Skeletal muscle tissue (tissue), 4 donors: ENCODE measurements around the gene LRRC56. TPM values are rescaled to one million over a fixed set of nuclear protein-coding genes. Genes with fewer than 3 reads are reported as not detected.

Source experiments
- H3K27ac ChIP-seq: one replicate; pipeline ENCODE4 v1.7.0; 2013; ENCODE audit warnings: mild to moderate bottlenecking, low read depth, low read length, inconsistent platforms
- H3K27me3 ChIP-seq, 3 donors: one replicate each; pipeline ENCODE4 v1.7.0; 2013; ENCODE audit warnings: low read length in 3 of 3; ENCODE audit not compliant: control insufficient read depth in 3 of 3, insufficient read depth in 3 of 3
- H3K36me3 ChIP-seq, 3 donors: one replicate each; pipeline ENCODE4 v1.7.0; 2013; ENCODE audit warnings: low read length in 3 of 3; ENCODE audit not compliant: control insufficient read depth in 3 of 3, insufficient read depth in 3 of 3
- H3K4me1 ChIP-seq, 3 donors: one replicate each; pipeline ENCODE4 v1.7.0; 2013; ENCODE audit warnings: low read length in 3 of 3, mild to moderate bottlenecking in 3 of 3; ENCODE audit not compliant: control insufficient read depth in 3 of 3, insufficient read depth in 3 of 3
- H3K4me3 ChIP-seq, 3 donors: one replicate each; pipeline ENCODE4 v1.7.0; 2013; ENCODE audit warnings: low read length in 3 of 3
- H3K9ac ChIP-seq, 3 donors: one replicate each; pipeline ENCODE4 v1.7.0; 2013; ENCODE audit warnings: low read length in 3 of 3, mild to moderate bottlenecking in 3 of 3, moderate library complexity in 2 of 3, low read depth in 1 of 3
- H3K9me3 ChIP-seq, 3 donors: one replicate each; pipeline ENCODE4 v1.7.0; 2013; ENCODE audit warnings: low read length in 3 of 3; ENCODE audit not compliant: control insufficient read depth in 3 of 3
- total RNA-seq: library from RNA; depleted of rRNA; stranded (reverse); fragments of >200 nt; gene quantifications from one replicate; pipeline ENCODE4 v1.2.3, GENCODE V29; 2014
- donor health status: Osteomylitis.

LRRC56 gene
- total RNA-seq, 1 donor from 2014 or later: under 0.01 TPM

DNA sequence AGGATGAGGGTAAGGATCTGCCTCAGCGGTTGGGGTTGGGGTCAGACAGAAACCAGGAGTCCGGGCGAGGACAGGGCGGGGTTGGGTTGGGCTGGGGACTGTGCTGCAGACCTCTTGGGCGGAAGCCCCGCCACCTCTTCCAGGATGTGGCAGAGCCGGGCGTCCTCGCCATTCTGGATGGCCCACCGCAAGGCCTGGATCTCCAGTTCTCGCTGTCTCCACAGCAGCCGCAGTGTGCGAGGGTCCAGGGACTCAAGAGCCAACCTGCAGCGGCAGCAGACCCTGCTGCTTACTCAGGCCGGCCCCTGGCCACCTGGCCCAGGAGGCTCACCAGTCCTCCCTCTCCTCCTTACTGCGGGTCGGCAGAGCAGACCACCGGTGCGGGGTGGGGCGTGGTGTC lies 21.2 kb downstream of the LRRC56 start:
- H3K4me1 ChIP-seq: peaks cover 12 to 23% (median 17%) of the 10 kb centered on the region in 3 donors
- H3K27me3 ChIP-seq: peaks cover 34 to 51% (median 49%) of the 10 kb centered on the region in 3 donors
- no peak overlapping the region for H3K4me3 ChIP-seq
- H3K27ac ChIP-seq: no peak overlapping the region
- H3K36me3 ChIP-seq: no peaks in the 10 kb centered on the region
- no peak overlapping the region for H3K9ac ChIP-seq
- no peaks in the 10 kb centered on the region for H3K9me3 ChIP-seq

DNA sequence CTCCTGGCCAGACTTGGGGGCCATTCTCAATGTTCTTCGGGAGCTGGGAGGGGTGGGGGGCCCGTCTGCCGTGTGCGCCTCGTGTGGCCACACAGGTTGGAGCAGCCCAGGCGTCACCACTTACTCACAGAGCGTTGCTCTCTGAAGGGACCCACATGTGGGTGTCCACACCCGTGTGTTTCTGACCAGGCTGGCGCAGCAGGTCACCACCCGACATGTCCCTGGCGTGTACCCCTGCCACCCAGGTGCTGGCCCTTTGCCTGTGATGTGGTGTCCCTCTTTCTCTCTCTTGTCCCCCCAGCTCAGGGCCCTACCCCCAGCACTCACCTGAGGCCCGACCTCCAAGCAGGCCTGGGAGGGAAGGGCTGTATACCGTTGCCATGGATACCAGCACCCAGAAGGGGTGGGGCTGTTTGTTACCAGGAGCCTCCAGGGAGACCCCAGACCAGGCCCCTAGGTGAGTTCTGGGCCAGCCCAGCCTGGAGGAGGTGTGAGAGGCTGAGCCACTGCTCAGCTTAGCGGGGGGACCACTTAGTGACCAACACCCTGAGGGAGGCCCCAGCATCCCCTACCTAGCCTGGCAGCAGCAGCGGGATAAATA lies 21.8 kb downstream of the LRRC56 start:
- H3K9ac ChIP-seq: no peak overlapping the region
- H3K27me3 ChIP-seq: peaks cover 28 to 45% (median 43%) of the 10 kb centered on the region in 3 donors
- no peak overlapping the region for H3K27ac ChIP-seq
- H3K4me1 ChIP-seq: peaks cover 12 to 23% (median 17%) of the 10 kb centered on the region in 3 donors
- no peak overlapping the region for H3K4me3 ChIP-seq
- H3K9me3 ChIP-seq: no peaks in the 10 kb centered on the region
- no peaks in the 10 kb centered on the region for H3K36me3 ChIP-seq

DNA sequence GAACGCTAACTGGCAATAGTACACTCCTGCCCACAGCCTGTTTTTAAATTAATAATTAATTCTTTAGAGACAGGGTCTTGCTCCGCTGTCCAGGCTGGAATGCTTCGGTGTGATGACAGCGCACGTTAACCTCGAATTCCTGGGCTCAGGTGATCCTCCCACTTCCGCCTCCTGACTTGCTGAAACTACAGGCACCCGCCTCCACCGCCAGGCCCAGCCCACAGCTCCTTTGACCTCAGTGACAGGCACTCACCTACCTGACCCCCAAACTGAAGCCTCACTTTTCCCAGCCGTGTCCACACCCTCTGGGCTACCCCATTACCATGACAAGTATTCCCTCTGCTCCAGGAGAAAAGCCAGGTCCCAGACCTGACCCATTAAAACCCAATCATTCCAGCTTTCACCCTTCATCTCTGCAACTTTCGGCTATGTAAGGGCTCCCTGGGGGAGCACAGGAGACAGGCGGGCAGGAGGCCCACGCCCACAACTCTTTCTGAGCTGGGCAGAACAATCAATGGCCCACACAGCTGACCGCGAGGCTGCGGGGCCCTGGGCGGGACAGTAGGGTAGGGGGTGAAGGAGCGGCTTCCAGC lies 22.5 kb downstream of the LRRC56 start:
- peak overlapping the region in 2 of 3 donors; percentile 51 to 73 for H3K9ac ChIP-seq
- H3K36me3 ChIP-seq: no peaks in the 10 kb centered on the region
- H3K9me3 ChIP-seq: no peaks in the 10 kb centered on the region
- H3K27ac ChIP-seq: no peak overlapping the region
- H3K4me1 ChIP-seq: peaks cover 12 to 17% (median 13%) of the 10 kb centered on the region in 3 donors
- H3K4me3 ChIP-seq: peak overlapping the region in 1 of 3 donors; percentile 71
- H3K27me3 ChIP-seq: peaks cover 22 to 38% (median 36%) of the 10 kb centered on the region in 3 donors

DNA sequence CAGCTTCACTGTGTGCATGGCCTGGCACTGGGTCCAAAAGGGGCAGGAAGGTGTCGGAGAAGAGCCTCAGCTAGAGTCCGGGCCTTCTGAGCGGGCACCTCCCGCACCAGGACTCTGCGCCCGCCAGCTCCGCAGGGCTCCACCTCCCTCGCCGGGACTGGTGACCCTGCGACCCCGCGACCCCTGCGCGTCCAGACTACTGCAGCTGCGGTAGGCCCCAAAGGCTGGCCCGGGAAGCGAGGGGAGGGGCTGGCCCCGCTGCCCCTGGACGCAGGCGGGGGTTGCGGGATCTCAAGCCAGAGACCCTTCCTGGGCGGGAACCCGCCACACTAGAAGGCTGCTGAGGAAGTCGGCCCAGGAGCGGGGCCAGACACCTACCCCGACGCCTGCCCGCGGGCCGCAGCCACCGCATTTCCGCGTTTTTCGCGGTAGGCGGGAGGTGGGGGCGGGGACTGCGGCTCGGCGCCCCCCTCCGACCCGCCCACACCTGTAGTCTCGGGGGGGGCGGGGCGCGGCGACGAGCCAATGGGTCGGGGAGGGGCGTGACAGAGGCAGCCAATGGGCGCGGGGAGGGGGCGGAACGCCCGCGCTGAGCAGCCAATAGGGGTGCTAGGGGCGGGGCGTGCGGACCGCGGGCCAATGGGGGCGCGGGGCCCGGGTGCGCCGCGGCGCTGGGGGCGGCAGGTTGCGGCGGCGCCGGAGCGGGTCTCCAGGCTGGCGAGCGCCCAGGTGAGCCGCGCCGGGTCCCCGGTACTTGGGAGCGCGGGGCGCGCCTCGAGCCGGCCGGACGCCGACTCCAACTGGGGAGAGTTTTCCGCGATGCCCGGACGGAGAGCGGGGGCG lies 23.2 kb downstream of the LRRC56 start, which contains the start of the genes LMNTD2 and RASSF7:
Gene LMNTD2, minus strand, starts transcription at position 434 of the 843 bp plus-strand sequence. Its CDS starts 22 bp downstream, at position 412.
Gene RASSF7, plus strand, starts transcription at position 666 of the 843 bp plus-strand sequence. CDS start 799 bp downstream, outside the sequence.
- Histone ChIP-seq H3K36me3 (no peaks in the 10 kb centered on the region), H3K27ac (no peak within 1 kb of the TSS), H3K9me3 (no peaks in the 10 kb centered on the region), H3K4me1 (peaks cover 11 to 17% (median 12%) of the 10 kb centered on the region in 3 donors), H3K4me3 (peak within 1 kb of the TSS; percentile 56 to 73 (median 71)), H3K27me3 (peaks cover 19 to 35% (median 33%) of the 10 kb centered on the region in 3 donors), H3K9ac (peak within 1 kb of the TSS in 2 of 3 donors; percentile 53 to 74)

GRCh38 chr11:561148-562003 lies 24.0 kb downstream of the LRRC56 start:
- Histone ChIP-seq H3K27me3 (peaks cover 15 to 32% (median 24%) of the 10 kb centered on the region in 3 donors), H3K4me3 (peak overlapping the region; percentile 56 to 73 (median 69)), H3K9ac (peak overlapping the region in 2 of 3 donors; percentile 53 to 74)

GRCh38 chr11:562046-562645 lies 24.8 kb downstream of the LRRC56 start:
- H3K27me3 ChIP-seq: peaks cover 8 to 25% (median 17%) of the 10 kb centered on the region in 3 donors
- no peaks in the 10 kb centered on the region for H3K36me3 ChIP-seq
- no peak overlapping the region for H3K4me3 ChIP-seq
- H3K9me3 ChIP-seq: no peaks in the 10 kb centered on the region
- H3K9ac ChIP-seq: no peak overlapping the region
- peaks cover 11 to 18% (median 12%) of the 10 kb centered on the region in 3 donors for H3K4me1 ChIP-seq
- no peak overlapping the region for H3K27ac ChIP-seq

More at GRCh38 chr11:561148-562003, 24.0 kb downstream of the LRRC56 start:
- H3K27ac ChIP-seq: no peak overlapping the region
- H3K9me3 ChIP-seq: no peaks in the 10 kb centered on the region
- peaks cover 11 to 17% (median 12%) of the 10 kb centered on the region in 3 donors for H3K4me1 ChIP-seq
- H3K36me3 ChIP-seq: no peaks in the 10 kb centered on the region

GRCh38 chr11:563066-563811 lies 25.9 kb downstream of the LRRC56 start:
- H3K27me3 ChIP-seq: peaks cover 0 to 14% (median 9%) of the 10 kb centered on the region in 3 donors

GRCh38 chr11:563812-564578 lies 26.7 kb downstream of the LRRC56 start:
- Histone ChIP-seq H3K4me3 (no peak overlapping the region), H3K9me3 (no peaks in the 10 kb centered on the region), H3K4me1 (peaks cover 13 to 28% (median 16%) of the 10 kb centered on the region in 3 donors), H3K27me3 (peaks cover 0 to 11% (median 5%) of the 10 kb centered on the region in 3 donors), H3K27ac (no peak overlapping the region), H3K9ac (no peak overlapping the region), H3K36me3 (no peaks in the 10 kb centered on the region)

More at GRCh38 chr11:563066-563811, 25.9 kb downstream of the LRRC56 start:
- no peak overlapping the region for H3K4me3 ChIP-seq
- no peak overlapping the region for H3K9ac ChIP-seq
- H3K4me1 ChIP-seq: peaks cover 12 to 27% (median 15%) of the 10 kb centered on the region in 3 donors
- H3K36me3 ChIP-seq: no peaks in the 10 kb centered on the region
- H3K27ac ChIP-seq: no peak overlapping the region
- no peaks in the 10 kb centered on the region for H3K9me3 ChIP-seq
